NCI-H524 (cell line): Measurements from ENCODE around the gene SFXN3.
"Not testable (repeated sequence)": the region's sequence is repeated elsewhere in the genome, so short reads cannot be mapped to it uniquely, and the experiment has no call there.

ENCODE experiments used
- DNase-seq, 2 experiments: peaks; one replicate each; lab custom pipeline; 2025; lab: John Stamatoyannopoulos, UW

The SFXN3 gene

GRCh38 chr10:101015582-101015973, 15.5 kb upstream of the SFXN3 start:
- DNase-seq, result no peak

GRCh38 chr10:101016814-101017213, 14.2 kb upstream of the SFXN3 start:
- DNase-seq, result no peak

- DNase-seq, result no peak
Measured at GRCh38 chr10:101018118-101018599, 12.9 kb upstream of the SFXN3 start.

- peak in 1 of 2 experiments; percentile 73 for DNase-seq
Measured at GRCh38 chr10:101018600-101019439, 12.2 kb upstream of the SFXN3 start.

- DNase-seq, result no peak
Measured at GRCh38 chr10:101019440-101019703, 11.7 kb upstream of the SFXN3 start.

GRCh38 chr10:101020427-101021075, 10.5 kb upstream of the SFXN3 start:
- DNase-seq, result no peak

- no peak for DNase-seq
Measured at GRCh38 chr10:101021239-101021638, 9.8 kb upstream of the SFXN3 start.

GRCh38 chr10:101021692-101022251, 9.3 kb upstream of the SFXN3 start:
- DNase-seq, result no peak

GRCh38 chr10:101022967-101023705, 7.9 kb upstream of the SFXN3 start:
- DNase-seq, result no peak

GRCh38 chr10:101027106-101027720, 3.8 kb upstream of the SFXN3 start:
- DNase-seq, result no peak

GRCh38 chr10:101028446-101029337, 2.3 kb upstream of the SFXN3 start:
- peak; percentile 22 to 65 for DNase-seq

GRCh38 chr10:101029520-101030295, 1.3 kb upstream of the SFXN3 start:
- no peak for DNase-seq

GRCh38 chr10:101030496-101031127, 422 bp upstream of the SFXN3 start:
- no peak for DNase-seq

GRCh38 chr10:101031796-101032636, 982 bp downstream of the SFXN3 start:
- DNase-seq, result peak in 1 of 2 experiments; percentile 37

GRCh38 chr10:101032637-101033224, 1.7 kb downstream of the SFXN3 start:
- peak; percentile 57 to 74 for DNase-seq

GRCh38 chr10:101033276-101033675, 2.2 kb downstream of the SFXN3 start:
- DNase-seq, result no peak

GRCh38 chr10:101034404-101034803, 3.4 kb downstream of the SFXN3 start:
- DNase-seq, result not testable (repeated sequence)

GRCh38 chr10:101035314-101035713, 4.3 kb downstream of the SFXN3 start:
- DNase-seq, result no peak
